ENCODE data around the gene TRPV3.

DNA sequence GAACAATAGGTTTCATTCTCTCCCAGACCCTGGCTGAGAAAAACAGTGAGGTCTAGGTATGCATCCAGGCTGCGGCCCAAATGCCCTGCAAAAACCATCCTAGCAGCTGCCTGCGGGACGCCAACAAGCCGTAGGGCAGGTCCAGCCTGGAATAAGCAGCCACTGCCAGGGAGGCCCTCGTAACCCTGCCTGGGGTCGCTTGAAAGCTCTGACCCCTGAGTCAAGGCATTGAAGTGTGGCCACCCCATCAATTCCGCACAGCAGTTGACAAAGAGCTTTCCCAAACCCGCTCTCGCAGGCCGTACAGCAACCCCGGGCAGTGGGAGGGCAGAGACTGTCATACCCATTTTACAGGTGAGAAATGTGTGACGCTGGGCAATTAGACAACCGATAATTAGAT, 40.5 kb upstream of the TRPV3 start:
- TF ChIP-seq, protein P1, sequence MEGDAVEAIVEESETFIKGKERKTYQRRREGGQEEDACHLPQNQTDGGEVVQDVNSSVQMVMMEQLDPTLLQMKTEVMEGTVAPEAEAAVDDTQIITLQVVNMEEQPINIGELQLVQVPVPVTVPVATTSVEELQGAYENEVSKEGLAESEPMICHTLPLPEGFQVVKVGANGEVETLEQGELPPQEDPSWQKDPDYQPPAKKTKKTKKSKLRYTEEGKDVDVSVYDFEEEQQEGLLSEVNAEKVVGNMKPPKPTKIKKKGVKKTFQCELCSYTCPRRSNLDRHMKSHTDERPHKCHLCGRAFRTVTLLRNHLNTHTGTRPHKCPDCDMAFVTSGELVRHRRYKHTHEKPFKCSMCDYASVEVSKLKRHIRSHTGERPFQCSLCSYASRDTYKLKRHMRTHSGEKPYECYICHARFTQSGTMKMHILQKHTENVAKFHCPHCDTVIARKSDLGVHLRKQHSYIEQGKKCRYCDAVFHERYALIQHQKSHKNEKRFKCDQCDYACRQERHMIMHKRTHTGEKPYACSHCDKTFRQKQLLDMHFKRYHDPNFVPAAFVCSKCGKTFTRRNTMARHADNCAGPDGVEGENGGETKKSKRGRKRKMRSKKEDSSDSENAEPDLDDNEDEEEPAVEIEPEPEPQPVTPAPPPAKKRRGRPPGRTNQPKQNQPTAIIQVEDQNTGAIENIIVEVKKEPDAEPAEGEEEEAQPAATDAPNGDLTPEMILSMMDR (IDR thresholded peaks at IDR 0.05; ENCODE audit: low read length): no peak
- TF ChIP-seq EZH2 (optimal IDR thresholded peaks at IDR 0.05; ENCODE audit: low read depth, low read length): no peak
